GM12875 (cell line): ENCODE measurements around the gene ZBTB38.

Experiments
- H3K4me3 ChIP-seq: one replicate; pipeline ENCODE4 v1.5.1; 2011; ENCODE audit warnings: low read depth, low read length, control low read depth
- TF ChIP-seq, protein P1 (sequence below): IDR thresholded peaks from 2 replicates; pipeline ENCODE4 v1.5.1; 2011; ENCODE audit warnings: low read depth, mild to moderate bottlenecking, control low read depth, inconsistent platforms, low read length, moderate library complexity, borderline replicate concordance; ENCODE audit not compliant: insufficient read depth

Gene ZBTB38

DNA sequence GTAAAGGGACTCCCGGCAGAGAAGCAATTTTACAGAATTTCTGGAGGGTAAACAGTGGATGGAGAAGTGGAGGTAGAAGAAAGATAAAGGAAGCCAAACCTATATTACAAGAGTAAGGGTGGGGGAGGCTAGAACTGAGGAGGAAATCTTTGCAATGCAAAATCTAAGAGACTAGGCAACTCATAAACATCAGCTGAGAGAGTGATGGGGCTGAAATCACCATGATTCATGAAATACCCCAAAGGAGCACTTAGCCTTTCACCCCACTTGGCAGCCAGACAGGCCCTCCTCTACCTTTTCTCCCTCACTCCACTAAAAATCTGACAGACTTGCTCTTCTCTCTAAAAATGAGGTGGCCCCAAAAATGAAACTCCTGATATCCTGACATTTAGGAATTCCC is 19.5 kb upstream of the ZBTB38 start:
- TF ChIP-seq, protein P1, sequence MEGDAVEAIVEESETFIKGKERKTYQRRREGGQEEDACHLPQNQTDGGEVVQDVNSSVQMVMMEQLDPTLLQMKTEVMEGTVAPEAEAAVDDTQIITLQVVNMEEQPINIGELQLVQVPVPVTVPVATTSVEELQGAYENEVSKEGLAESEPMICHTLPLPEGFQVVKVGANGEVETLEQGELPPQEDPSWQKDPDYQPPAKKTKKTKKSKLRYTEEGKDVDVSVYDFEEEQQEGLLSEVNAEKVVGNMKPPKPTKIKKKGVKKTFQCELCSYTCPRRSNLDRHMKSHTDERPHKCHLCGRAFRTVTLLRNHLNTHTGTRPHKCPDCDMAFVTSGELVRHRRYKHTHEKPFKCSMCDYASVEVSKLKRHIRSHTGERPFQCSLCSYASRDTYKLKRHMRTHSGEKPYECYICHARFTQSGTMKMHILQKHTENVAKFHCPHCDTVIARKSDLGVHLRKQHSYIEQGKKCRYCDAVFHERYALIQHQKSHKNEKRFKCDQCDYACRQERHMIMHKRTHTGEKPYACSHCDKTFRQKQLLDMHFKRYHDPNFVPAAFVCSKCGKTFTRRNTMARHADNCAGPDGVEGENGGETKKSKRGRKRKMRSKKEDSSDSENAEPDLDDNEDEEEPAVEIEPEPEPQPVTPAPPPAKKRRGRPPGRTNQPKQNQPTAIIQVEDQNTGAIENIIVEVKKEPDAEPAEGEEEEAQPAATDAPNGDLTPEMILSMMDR = no peak
- H3K4me3 ChIP-seq = no peak overlapping the region

DNA sequence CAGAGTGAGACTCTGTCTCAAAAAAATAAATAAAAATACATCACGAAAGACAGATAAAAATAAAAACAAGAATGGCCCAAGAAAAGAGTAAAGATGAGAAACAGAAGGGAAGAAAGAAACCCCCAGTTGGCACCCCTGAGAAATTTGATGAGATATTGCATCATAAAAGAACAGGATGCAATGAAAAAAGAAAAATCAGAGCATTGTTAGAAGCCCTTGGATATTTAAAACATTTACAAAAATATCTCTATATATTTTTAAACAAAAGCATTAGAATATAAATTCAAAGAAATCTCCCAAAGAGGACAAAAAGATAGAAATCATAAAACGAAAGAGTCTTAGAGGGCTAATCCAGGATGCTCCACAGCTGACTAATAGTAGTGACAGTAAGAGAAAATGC is 18.6 kb upstream of the ZBTB38 start:
- no peak overlapping the region for H3K4me3 ChIP-seq
- TF ChIP-seq, protein P1 = no peak

DNA sequence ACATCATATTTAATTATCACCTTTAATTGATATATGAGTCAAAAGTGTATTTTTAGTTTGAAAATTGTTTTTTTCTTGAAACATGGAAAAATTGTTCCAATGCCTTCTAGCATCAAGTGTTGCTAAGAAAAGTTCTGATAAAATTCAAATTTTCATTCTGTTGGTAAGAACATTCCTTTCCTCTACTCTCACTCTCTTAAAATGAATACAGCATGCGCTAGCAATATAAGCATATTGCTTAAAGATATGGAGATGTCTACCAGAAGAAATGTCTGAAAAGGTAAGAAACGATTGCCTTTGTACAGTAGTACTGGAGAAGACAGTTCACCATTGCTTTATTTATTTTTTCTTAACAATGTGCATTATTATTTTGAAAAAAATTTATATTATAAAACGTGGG is 17.6 kb upstream of the ZBTB38 start:
- TF ChIP-seq, protein P1 = no peak
- H3K4me3 ChIP-seq = no peak overlapping the region

DNA sequence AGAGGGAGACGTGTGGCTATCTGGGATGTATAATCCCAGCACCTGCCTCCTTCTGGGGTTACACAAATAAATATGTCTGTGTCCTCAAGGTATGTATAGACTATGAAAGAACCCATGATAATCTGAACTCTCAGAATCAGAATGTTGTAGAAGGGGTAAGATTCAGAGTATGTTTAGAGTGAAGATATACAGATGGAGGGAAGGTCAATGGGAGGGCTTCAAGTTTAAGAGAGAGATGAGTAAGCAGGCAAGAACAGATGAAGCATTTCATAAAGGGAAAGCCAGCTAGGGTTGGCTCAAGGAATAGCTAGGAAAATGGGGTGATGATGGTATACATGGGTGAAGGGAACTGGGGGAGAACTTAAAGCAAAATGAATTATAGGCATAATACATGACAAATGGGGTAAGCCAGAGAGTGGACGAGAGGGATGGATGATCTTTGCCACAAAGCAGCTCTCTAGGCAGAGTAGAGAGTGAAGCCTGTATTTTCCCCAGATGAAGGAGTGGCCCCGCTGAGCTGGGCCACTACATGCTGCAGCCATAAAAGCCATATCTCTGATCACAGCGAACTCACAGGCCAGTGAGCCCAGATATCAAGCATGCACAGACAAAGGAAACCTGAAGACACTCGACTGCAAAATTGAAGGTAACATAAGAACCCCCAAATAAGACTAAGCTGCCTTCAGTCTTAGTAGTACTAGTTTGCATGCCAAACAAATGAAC is 15.9 kb upstream of the ZBTB38 start:
- TF ChIP-seq, protein P1 = no peak
- no peak overlapping the region for H3K4me3 ChIP-seq

DNA sequence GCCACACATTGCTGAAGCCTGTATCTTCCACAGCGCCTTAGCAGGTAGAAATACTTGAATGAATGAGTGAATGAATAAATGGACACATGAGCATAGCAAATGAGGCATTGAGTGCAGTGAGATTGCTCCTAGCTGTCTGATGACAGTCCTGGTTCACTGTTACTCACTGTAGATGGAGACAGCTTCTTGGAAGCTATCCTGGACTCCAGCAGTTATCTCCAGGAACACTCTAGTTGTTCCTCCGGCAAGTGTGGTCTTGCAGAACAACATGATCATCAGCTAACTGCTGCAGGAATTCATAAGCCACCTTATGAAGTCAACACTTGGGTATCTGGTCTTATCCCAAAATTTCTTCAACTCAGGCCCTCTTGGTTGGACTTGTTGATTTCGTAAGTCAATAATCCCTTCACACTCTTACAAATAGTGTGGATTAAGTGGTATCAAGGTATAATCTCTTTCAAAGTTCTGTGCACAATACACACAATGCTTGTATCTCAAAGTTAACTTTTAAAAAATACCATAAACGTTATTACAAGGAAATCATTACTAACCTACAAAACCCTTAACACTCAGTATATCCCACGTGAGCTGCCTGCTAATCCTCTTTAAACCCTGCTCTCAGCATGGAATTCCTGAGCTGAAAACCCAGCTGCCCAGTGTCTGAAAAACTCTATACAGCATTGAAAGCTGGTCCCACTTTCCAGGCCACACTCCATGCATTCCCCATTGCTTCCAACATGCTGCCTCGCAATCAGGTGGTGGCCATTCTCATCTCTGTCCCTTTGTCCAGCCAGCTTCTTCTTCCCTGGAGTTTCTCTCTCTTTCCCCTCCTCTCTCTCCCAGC is 14.4 kb upstream of the ZBTB38 start:
- TF ChIP-seq, protein P1 = no peak
- no peak overlapping the region for H3K4me3 ChIP-seq

DNA sequence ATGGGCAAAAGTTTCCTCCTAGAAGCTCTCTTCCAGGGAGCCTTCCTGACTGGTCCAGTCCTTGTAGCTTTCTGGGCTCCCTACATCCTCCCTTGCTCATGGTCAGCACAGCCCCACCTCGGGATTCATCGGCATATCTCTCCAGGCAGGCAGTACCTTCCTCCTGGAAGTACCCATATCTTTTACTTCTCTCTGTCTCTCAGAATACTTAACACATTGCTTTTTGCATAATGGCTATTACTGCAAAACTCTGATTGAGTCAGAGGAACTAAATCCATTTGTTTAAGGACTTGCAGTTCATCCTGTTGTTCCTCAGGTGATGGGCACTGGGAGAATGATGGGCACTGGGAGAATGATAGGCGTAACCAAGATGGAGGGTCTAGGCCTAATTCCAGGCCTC is 13.8 kb upstream of the ZBTB38 start:
- H3K4me3 ChIP-seq = no peak overlapping the region
- TF ChIP-seq, protein P1 = no peak
